NCI-H146 (cell line): ENCODE results near the gene B3GNT7.
A peak's percentile ranks its signal among the peaks of the same experiment; 100 is the strongest.
"Not testable (repeated sequence)": the region's sequence is repeated elsewhere in the genome, so short reads cannot be mapped to it uniquely, and the experiment has no call there.

Experiments used
- DNase-seq: peaks from one replicate; lab custom pipeline; 2025; lab: John Stamatoyannopoulos, UW

Gene B3GNT7

DNA sequence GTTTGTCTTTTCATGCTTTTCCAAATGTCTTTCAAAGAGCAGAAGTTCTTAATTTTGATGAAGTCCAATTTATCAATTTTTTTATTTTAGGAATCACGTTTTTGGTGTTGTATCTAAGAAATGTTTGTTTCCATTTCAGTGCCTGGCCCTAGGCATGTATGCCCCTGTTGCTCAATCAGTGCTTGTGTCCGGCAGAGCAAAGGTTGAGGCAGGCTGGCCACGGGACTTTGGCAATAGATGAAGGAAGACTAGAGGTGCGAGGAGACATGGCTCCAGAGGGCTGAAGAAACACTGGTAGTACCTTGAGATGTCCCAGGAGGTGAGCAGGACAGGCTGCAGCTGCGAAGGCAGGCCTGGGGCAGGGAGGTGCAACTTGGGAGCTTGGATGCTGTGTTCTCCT, 10.1 kb upstream of the B3GNT7 start:
- DNase-seq: no peak

DNA sequence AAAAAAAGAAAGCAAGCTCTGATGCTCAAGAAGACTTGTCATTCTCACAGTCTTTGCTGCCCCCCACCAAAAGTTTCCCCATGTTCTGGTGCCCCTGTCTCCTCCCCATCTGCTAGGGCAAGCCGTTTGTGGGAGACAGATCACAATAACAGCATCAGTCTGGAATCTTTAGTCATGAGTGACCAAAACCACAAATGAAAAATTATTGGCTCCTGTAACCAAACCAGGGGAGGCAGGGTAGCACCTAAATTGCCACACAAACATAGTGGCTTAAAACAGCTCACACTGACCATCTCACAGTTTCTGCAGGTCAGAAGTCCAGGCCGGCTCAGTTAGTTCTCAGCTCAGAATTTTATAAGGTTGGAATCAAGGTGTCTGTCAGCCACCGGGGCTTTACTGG, 9.1 kb upstream of the B3GNT7 start:
- DNase-seq: no peak

DNA sequence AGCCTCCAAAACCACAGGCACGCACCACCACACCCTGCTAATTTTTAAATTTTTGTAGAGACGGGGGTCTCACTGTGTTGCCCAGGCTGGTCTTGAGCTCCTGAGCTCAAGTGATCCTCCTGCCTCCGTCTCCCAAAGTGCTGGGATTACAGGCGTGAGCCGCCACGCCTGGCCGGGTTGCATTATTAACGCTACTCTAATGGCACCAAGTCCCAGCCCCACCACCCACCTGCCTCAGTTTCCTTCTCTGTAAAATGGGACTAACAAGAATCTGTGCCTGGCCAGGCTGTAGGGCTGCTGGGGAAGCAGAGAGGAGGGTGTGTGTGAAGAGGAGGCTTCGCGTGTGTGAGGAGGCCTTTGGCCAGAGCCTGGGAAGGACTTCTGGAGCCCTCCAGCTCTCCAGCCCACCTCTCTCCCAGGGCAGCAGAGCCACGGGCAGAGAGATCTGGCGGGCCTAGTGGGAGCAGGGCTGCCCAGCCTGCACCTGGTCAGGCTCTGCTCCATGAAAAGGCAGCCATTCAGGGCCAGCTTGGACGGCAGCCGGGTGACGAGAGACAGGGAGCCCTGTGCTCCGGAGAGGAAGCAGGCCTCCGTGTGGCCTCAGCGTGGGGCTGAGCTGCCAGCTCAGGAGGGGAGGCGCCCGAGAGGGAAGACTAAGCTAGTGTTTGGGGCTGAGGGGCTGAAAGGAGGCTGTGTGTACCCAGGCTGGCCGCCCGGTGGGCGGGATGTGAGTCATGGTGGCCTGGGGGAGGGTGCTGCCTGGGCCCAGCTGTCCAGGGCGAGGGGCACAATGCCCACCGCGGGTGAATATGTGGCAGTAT, 7.4 kb upstream of the B3GNT7 start:
- DNase-seq: no peak

DNA sequence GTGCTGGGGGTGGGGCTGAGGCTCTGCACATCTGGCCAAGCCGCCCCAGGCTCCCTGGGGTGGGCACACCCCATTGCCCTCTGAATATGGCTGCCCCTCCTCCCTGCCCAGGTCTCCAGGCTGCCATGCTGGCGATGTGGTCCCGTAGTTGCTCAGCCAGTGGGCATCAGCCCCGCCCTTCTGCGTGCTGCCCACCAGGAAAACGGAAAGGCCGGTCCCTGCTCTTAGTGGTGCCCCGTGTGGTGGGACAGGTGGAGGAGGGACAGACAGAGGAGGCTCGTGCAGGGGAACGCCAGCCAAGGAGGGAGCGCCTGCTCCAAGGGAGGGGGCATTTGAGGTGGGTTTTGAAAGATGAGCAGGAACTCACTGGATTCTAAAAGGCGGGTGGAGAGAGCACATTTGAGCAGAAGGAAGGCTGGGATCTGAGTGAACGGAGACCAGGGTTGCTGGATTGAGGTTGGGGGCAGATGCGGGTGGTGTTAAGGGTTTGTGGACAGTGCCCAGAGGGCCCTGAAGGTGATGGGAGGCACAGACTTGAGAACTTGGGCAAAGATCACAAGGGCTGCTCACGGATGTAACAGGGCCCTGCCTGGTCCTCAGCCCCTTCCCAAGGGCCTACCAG, 6.7 kb upstream of the B3GNT7 start:
- DNase-seq: no peak

DNA sequence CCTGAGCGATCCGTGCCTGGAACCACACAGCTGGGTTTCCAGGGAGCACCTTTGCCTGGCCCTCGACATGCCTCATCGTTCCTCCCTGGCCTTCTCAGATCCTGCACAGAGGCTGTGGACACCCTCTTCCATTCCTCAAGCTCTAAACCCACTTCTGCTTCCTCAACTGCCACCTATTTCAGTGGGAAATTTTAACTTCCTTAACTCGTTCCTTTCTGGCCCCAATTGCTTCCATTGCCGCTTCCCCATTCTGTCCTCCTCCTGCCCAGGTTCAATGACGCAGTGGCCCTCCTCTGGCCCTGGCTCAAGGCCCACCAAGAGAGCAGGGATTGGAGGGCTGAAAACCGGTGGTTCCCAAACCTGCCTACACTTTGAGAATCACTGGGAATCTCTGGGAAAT, 4.8 kb upstream of the B3GNT7 start:
- no peak for DNase-seq

DNA sequence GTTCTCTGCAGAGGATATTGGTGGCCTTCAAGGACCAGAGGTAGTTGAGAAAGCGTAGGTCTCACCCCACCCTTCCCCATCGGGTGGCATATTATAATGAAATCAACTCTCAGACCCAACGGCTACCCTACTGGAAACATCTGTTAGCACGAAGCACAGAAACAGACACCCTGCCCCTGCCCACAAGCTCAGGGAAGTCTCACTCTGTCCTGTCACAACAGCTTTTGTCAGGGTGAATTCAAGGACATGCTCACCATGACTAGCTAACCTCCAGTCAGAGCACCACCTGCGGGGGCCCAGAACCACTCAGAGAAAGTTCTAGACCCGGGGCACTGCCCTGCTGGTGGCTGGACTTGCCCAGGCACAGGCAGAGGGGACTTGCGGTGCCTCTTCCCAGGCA, 3.5 kb upstream of the B3GNT7 start:
- DNase-seq: no peak

DNA sequence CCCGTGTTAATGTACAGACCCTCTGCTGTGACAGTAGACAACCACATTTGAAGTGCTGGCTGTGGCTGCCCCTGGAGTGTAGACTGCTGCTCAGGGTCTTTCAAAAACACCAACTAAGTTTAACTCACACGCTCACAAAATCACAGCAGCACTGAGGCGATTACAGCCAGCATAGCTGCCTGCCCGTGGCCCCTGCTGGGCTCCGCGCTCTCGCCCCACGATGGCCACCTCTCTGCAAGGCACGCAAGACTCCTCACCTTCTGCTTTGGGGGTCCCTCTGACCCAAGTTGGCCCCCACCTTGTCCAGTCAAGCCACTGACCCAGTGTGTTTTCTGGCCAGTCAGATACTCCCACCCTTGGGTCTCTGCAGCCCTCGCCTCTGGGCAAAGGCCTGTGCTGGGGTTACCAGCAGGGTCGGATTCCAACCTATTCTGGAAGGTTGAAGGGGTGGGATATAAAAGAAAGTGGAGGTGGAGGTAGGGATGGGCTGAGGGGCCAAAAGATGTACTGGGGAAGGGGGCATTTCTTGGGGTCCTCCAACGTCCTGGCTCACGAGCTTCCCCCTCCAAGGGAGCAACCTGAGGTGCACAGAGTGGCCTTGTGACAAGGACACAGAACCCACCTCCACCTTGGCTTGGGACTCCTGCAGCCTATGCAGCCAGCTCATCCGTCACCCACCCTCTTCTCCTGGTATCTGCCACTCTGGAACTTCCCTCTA, 2.9 kb upstream of the B3GNT7 start:
- DNase-seq: no peak

DNA sequence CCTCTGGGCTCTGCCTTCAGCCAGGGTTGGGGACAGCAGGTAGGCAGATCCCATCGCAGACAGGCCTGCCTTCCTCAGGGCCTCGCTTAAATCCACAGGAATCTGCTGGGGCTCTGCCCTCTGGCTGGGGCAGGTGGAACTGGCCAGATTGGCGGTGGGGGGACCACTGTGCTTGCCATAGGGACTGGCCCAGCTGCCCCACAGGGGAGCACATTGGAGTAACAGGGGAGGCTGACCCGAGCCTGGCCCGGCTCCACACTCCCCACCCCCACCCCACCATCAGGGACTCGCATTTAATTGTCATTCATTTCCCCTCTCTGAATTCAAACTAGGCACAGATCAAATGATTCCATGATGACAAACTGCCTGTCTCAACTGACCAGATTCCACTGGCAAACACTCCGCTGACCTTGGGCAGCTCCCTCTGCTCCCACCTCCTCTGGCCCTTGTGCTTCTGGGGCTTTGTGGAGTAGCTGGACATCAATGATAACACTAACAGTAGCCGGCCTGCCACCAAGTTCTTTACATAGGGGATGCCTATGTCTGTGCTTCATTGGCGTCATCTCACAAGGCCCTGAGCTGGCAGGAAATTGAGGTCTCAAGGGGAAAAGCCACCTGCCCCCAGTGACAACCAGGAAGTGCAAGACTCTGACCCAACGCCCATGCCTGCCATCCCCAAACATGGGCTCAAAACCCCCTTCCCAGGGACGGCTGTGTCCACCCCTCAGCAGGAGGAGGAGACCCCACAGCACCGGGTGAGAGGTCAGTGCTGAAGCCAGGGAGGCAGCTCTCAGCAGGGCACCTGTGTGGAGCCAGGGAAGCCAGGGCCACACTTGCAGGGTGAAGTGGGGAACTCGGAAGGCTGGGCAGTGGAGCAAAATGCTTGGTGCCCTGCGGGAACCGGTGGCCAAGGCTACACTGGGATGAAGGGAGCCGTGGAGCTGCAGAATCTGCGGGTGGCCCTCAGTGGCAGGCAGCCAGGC, 2.1 kb upstream of the B3GNT7 start:
- no peak for DNase-seq

DNA sequence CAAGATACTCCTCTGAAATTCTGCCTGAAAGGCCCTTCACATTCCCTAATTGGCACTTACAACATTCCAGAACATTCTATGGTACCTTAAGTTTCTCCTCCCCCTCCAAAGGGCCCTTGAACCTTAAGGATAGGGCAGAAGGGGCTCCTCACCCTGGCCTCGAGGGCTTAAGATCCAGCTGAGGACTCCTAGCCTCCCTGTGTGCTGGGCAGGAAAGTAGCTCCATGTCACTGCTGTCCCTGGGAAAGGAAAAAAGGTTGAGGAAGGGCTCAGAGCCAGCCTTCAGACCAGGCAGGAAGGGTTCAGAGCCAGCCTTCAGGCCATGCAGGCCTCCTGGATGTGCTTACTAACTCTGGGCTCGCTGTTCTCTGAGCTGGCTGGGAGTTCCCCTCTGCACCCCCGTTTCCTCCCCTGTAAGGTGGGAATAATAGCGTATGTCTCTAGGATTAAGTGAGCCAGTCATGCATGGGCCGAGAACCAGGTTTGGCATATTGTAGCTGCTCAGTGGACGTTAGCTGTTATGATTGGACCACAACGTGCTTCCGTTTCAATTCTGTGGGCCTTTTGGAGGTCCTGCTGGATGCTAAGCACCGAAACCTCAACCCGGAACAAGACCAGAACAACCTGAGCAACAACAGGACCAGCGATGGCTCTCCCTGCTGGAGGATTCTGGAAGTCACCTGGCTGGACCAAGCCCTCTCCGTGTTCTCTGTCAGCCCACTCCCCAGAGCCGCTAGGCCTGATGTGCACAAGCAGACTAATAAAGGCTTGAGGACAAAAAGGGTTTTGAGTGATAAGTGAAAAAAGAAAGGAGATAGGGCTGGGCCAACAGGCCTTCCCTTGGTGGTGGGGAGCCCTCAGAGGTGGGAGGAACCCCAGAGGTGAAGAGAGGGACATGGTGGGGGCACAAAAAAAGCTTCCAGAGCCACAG, 1.0 kb upstream of the B3GNT7 start:
- DNase-seq: peak; percentile 15

DNA sequence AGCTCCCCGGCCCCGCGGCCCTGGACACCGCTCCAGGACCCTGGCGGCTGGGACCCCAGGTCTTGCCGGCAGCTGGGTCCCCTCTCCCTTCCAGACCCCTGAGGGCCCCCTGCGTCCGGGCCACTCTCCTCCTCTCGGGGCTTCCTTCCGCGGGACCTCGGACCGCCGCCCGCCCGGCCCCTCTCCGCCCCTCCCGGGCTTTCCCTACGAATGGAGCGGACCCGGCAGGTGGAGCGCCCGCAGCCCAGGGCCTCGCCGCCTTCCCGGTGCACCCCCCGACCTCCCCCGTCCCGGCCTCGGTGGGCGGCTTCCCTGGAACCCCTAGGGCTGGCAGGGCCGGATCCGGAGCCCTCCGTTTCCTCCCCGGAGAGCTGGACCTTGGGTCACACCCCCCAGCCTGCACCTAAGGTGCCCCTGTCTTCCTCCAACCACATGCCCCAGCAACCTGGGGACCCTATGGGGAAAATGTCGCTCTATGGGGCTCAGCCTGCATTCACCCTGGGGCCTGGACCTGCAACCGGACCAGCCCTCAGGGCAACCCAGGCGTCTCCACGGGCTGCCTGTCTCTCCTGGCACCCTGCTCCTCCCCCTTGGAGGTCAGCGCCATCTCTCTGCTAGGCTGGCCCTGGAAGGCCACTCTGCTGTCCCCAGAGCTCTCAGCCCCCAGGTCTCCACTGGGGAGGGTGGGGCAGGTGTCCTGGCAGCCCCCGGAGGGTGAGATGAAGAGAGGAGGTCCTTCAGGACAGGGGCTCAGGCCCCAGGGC, 730 bp downstream of the B3GNT7 start:
- no peak for DNase-seq

DNA sequence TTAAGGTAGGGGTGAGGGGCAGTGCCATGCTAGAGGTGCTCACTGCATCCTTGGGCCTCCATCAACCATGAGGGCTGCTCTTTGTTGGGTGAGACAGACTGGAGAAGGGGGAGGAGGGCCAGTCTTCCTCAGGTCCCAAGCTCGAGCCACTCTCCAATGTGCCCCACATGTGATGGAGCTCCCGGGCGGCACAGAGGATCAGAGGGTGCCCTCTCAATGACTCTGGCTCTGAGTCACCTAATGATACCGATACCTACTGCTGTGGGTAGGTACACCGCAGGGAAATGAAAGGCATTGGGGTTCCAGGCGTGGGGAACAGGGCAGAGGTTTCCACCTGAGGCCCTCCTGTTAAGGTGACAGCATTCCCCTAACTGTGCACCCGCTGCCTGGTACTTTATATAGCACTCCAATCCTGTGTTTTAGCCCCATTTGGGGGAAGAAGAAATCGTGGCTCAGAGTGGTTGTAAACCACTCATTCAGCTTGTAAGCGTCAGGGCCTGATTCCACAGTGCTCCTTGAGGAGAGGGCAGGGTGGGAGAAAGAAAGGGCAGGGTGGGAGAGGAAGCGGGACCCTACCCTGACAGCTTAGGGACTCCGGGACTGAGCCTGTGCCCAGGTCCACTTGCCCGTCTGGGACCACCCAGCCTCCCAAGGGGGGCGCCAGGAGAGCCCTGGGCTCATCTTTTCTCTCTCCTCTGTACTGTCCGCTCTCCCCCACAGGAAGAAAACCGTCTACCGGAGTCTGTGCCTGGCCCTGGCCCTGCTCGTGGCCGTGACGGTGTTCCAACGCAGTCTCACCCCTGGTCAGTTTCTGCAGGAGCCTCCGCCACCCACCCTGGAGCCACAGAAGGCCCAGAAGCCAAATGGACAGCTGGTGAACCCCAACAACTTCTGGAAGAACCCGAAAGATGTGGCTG, 1.8 kb downstream of the B3GNT7 start:
- no peak for DNase-seq

DNA sequence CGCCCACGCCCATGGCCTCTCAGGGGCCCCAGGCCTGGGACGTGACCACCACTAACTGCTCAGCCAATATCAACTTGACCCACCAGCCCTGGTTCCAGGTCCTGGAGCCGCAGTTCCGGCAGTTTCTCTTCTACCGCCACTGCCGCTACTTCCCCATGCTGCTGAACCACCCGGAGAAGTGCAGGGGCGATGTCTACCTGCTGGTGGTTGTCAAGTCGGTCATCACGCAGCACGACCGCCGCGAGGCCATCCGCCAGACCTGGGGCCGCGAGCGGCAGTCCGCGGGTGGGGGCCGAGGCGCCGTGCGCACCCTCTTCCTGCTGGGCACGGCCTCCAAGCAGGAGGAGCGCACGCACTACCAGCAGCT, 2.4 kb downstream of the B3GNT7 start:
- DNase-seq: no peak

DNA sequence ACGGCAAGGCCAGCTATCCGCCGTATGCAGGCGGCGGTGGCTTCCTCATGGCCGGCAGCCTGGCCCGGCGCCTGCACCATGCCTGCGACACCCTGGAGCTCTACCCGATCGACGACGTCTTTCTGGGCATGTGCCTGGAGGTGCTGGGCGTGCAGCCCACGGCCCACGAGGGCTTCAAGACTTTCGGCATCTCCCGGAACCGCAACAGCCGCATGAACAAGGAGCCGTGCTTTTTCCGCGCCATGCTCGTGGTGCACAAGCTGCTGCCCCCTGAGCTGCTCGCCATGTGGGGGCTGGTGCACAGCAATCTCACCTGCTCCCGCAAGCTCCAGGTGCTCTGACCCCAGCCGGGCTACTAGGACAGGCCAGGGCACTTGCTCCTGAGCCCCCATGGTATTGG, 3.1 kb downstream of the B3GNT7 start:
- DNase-seq: no peak

DNA sequence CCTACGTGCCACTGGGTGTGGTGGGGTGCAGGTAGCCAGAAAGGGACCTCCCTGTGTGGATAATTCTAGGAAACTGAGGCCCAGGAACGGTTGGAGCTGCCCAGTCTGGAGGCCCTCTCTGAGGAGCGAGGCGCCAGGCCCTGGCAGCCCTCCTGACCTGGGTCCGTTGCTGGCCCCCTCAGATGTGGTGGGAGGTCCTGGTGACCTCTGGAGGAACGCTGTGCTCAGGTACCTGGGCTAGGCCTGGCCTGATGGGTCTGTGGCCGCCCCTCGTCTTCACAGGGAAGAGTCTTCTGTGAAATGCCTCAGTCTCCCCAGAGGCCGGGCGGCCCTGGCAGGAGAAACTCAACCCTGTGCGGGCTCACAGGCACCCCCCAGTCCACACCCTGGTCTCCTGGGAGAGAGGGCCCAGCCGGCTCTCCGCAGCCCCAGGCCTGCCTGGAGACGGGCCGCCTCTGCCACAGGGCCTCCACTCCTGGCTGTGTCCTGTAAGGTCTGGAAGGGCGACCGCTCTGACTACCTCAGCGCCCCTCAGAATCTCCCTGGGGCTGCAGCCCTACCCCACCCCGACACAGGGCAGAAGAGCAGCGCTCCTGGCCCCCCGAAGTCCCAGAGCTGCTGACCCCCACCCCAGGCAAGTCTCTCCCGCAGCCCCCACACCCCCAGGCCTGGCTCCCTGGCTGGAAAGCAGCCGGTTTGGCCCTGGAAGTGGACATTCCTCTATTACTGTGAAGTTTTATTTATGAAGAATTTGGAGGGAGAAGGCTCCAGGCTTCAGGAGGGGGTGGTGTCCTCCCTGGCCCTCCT, 3.7 kb downstream of the B3GNT7 start:
- no peak for DNase-seq

DNA sequence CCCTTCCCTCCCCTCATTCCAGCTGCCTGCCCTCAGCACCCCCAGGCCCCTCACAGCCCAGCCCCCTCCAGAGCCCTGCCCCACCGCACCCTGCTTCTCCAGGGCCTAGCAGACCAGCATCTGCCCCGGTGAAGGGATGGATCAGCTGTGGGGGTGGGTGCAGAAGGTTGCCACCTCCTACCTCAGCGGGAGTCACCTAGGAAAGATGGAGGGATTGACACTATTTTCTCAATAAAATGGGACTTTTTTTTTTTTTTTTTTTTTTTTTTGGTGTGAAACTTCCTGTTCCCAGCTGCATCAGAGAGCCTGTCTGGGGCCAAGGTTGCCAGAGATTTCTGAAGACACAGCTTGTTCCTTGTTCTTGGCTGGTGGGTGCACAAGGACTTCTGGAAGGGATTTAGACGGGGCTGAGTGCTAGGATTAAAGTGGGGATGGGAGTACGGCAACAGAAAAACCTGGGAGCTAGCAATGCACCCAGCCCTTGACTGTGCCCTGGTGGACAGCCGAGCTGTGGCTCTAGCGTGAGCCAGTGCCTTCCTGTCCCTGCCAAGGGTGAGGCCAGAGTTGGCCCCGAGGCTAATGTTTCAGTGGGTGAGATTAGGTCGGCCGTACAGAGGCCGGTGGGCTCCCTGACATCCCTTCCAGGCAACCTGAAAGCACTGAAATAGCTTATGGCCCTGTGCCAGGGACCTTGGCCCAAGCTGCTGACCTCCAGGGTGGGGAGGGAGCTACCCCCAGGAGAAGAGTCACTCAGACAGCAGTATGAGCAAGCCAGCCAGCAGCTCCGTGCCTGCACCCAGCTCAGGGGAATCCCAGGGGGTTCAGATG, 4.6 kb downstream of the B3GNT7 start:
- DNase-seq: no peak

DNA sequence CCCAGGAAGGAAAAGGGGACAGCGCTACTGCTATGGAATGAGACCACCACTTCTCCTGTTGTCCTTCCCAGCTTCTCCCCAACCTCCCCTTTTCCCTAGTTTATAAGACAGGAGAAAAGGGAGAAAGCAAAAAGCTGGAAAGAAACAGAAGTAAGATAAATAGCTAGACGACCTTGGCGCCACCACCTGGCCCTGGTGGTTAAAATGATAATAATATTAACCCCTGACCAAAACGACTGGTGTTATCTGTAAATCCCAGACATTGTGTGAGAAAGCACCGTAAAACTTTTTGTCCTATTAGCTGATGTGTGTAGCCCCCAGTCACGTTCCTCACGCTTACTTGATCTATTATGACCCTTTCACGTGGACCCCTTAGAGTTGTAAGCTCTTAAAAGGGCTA, 5.2 kb downstream of the B3GNT7 start:
- DNase-seq: not testable (repeated sequence)

DNA sequence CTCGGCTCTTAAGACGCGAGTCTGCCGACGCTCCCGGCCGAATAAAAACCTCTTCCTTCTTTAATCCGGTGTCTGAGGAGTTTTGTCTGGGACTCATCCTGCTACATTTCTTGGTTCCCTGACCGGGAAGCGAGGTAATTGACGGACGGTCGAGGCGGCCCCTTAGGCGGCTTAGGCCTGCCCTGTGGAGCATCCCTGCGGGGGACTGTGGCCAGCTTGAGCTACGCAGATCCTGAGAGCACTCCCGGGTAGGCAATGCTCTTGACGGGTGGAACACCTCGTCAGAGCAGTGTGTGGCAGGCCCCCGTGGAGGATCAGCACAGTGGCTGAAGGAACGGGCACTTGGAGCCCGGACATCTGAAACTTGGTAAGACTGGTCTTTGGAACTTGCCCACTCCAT, 5.6 kb downstream of the B3GNT7 start:
- not testable (repeated sequence) for DNase-seq
